CD1c-positive myeloid dendritic cell (primary cell): ENCODE results near the gene NME4.

Experiments used
- DNase-seq: peaks from one replicate; pipeline ENCODE4 v3.0.0-alpha.2; 2016; ENCODE audit errors: extremely low spot score

The NME4 gene

DNA sequence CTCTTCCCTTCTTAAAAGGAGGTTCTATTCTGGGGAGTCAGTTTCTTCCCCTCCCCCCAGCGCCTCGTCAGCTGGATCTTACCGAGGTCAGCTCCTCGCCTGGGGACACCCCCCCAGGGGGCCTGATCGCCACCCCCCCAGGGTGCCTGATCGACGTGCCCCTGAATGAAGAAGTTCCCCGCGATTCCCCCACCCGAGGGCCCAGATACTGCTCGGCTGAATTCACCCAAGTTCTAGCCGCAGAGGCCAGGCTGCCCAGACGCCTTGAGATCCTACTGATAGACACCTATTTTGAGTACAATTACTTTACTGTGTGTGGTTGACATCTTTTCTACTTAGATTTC lies 29.9 kb downstream of the NME4 start:
- DNase-seq: peak; percentile 5

DNA sequence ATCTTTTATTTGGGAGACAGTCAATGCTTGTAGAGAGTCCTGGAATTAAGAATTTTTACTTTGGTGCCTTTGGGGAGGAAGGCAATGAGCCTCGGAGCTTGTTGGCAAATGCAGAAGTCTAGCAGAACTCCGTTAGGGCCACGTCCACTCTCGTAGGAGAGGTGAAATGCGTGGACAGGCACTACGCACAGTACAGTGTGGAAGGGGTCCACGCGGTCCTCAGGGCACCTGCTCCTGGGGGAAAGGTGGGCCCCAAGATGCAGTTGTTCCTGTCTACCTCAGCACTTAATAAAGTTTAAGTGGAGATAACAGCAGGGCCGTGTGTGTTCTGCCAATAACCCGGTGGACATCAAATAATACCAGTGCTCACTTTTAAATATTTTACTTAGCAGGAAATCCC lies 30.3 kb downstream of the NME4 start:
- DNase-seq: no peak

DNA sequence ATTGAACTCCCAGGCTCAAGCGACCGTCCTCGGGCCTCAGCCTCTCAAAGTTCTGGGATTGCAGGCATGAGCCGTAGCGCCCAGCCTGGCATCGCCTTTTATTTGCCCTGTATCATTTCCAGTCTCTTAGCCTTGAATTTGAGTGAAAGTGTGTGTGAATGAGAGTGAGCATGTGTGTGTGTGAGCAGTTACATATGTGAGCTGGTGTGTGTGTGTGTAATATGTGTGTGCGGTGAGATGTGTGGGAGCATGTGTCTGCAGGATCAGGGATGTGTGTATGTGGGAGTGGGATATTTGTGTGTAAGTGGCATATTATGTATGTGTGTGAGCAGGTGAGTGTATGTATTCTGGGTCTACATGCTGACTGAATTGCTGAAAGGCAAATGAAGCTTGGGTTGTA lies 33.9 kb downstream of the NME4 start:
- DNase-seq: no peak

DNA sequence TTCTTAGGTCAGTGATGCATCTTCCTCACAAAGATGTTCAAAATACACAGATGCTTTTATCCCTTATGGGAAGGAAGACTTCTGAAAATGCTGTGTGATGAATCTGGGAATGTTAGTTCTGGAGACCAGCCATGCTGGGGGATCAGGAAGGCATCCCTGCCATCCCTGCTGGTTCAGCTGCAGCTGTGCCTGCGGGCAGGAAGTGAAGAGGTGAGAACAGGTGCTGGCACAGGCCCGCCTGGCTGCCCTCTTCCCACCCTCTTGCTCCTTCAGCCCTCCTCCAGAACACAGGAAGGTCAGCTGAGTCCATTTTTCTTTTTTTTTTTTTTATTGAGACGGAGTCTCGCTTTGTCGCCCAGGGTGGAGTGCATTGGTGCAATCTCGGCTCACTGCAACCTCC lies 43.6 kb downstream of the NME4 start:
- no peak for DNase-seq

DNA sequence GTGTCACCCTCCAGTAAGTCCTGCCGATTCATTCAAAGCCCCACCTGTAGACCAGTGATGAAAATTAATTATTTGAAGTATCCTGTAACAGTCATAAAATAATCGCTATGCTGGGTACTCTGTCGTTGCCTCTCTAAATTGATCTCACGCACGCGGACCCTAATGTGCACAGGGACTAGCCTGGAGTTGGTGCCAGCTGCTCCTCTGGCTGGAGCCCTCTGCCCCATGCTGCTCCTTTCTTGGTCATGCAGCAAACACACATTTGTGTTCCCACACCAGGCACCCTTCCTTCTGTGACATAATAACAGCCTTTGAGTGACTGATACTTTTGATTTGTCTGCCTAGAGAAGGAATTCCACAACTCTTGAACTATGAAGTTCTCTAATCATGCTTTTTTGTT lies 44.4 kb downstream of the NME4 start:
- no peak for DNase-seq

DNA sequence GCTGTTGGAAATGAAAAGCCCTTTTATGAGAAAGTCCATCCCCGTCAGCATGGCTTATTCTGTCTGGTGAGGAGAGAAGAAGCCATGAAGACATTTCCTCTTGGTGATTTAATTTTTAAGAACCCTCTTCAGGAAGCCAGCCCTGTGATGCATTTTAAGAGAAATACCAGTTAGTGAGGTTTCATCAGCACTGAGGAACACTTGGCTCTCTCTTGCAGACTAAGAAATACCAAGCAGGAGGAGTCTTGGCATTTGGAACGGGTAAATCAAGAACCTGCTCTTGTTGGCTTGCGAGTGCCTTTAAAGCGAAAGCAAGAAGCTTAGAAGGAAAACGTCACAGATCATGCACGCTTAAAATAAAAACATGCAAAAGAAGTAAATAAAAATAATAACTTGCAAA lies 46.0 kb downstream of the NME4 start:
- no peak for DNase-seq

DNA sequence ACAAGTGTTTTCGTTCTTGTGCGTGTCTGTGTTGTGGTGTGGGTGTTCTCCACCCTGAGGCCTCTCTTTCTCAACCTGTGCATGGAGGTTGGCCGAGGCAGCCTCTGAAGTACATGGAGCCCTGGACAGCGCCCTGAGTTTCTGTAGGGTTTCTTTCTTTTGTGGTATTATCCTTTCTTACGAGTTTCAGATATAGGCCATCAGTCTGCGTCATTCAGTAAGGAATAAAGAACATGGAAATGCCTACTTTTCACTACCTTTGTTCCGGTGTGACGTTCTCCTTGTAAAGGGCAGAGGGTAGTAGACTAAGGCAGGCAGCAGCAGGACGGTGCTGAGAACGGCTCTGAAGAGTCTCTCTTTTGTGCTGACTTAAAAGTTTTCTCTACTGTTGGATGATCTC lies 47.0 kb downstream of the NME4 start:
- no peak for DNase-seq

DNA sequence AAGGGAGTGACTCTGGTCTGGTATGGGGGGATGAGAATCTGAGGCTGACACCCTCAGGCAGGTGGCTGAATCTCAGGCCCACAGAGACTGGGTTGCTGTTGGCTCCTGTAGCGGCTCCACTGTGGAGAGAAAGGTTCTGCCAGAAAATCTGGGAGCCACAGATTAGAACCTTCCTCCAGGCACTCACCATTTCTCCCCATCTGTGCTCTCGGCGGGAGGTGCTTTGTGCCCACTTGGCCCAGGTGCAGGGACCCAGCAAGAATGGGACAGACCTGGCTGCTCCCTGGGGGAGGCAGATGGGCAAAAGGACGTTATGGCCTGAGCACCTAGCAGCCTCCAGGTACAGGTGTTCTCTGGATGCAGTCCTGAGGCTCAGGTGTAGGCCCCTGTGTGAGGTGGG lies 48.6 kb downstream of the NME4 start:
- DNase-seq: no peak
